Measurements from ENCODE around the gene IRF2. TPM values are rescaled to one million over a fixed set of nuclear protein-coding genes. Genes with fewer than 3 reads are reported as not detected.

Gene IRF2
- total RNA-seq, 4 donors from 2014 or later: 32.3 to 50.1 (median 36.4) TPM

DNA sequence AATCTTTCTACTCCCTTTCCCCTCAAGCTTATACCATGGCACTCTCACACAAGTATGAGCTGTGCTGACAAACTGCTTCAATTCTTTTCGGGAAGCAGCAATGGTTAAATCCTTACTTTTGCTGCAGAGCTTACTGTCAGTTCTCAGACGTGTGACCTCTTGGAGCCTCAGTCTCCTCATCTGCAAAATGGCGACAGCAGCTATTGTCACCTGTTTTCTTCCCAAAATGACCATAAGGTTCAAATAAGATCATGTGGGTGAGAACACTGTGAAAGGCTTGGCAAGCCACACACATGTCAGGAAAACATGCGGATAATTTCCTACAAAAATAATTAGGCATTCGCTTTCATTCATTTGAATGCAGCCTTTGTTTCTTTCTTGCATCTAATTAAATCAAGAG, 36.8 kb upstream of the IRF2 start:
- Histone ChIP-seq H3K4me1 (peaks cover 6 to 17% (median 15%) of the 10 kb centered on the region in 4 donors), H3K9me3 (peaks cover 0 to 8% (median 0%) of the 10 kb centered on the region in 4 donors), H3K27ac (replicated peaks in 1 of 4) (no peak overlapping the region), H3K4me3 (no peak overlapping the region), H3K27me3 (no peaks in the 10 kb centered on the region), H3K36me3 (no peaks in the 10 kb centered on the region)
- no peak for TF ChIP-seq POLR2AphosphoS5 (IDR thresholded peaks at IDR 0.05)
- no peak for TF ChIP-seq EP300 (IDR thresholded peaks at IDR 0.05)
- no peak for TF ChIP-seq POLR2A (IDR thresholded peaks at IDR 0.05; ENCODE audit: low read depth)
- intact Hi-C loops (cut with DNase I): no loop called here
- peak; percentile 31 for DNase-seq (ENCODE audit: extremely low spot score)
- WGBS: 93% methylated on average over 5 of the region's 5 CpGs

DNA sequence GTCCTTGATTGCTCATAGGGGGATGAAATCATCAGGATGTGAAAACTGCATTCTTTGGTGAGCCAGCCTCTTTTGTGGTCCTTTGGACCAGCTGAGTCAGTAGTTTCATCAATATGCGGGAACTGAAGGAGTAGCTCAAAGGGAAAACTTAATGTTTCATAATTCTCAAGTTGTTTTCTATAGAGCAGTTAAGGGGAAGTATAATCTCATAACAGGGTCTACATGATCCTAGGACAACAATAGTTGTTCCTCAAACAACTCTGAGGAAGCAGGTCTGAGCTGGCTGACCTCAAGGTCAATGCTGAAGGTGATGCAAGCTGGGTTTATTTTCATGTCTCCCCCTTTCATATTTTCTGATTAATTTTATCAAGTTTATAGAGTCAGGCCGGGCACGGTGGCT, 36.1 kb upstream of the IRF2 start:
- 95% methylated on average over 3 of the region's 3 CpGs for WGBS
- Histone ChIP-seq H3K36me3 (no peaks in the 10 kb centered on the region), H3K27ac (replicated peaks in 1 of 4) (no peak overlapping the region), H3K4me3 (no peak overlapping the region), H3K9me3 (peaks cover 0 to 8% (median 0%) of the 10 kb centered on the region in 4 donors), H3K27me3 (no peaks in the 10 kb centered on the region), H3K4me1 (peaks cover 6 to 17% (median 15%) of the 10 kb centered on the region in 4 donors)
- DNase-seq (ENCODE audit: extremely low spot score): peak; percentile 79
- TF ChIP-seq, protein P1, sequence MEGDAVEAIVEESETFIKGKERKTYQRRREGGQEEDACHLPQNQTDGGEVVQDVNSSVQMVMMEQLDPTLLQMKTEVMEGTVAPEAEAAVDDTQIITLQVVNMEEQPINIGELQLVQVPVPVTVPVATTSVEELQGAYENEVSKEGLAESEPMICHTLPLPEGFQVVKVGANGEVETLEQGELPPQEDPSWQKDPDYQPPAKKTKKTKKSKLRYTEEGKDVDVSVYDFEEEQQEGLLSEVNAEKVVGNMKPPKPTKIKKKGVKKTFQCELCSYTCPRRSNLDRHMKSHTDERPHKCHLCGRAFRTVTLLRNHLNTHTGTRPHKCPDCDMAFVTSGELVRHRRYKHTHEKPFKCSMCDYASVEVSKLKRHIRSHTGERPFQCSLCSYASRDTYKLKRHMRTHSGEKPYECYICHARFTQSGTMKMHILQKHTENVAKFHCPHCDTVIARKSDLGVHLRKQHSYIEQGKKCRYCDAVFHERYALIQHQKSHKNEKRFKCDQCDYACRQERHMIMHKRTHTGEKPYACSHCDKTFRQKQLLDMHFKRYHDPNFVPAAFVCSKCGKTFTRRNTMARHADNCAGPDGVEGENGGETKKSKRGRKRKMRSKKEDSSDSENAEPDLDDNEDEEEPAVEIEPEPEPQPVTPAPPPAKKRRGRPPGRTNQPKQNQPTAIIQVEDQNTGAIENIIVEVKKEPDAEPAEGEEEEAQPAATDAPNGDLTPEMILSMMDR (IDR thresholded peaks at IDR 0.05): no peak
- TF ChIP-seq EP300 (IDR thresholded peaks at IDR 0.05): no peak
- intact Hi-C loops (cut with DNase I): no loop called here

DNA sequence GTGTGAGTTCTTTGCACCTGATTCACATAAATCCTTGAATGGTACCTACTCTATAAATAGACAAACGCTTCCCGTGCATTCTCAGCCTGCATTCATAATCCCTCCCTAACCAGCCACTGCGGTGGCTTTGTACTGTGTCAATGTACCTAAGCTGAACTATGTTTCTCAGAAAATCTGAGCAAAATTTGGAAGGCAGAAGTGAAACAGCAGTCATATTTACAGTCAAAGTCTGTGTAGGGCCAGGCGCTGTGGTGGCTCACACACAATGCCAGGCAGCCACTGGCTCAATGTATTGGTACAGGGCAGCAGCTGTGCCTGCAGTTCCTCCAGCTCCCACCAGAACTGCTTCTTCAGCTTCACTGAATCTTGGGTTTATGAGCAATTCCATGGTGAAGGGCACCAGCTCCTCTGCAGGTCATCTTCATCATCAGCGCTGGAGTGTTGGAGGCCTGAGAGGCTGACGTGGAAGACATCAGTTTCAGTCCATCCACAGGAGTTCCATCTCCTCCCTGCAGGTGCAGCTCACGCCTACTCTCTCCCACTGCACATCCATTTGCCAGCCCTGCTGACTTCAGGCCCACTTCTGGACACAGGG, 32.3 kb upstream of the IRF2 start:
- Histone ChIP-seq H3K36me3 (no peaks in the 10 kb centered on the region), H3K4me1 (no peaks in the 10 kb centered on the region), H3K9me3 (peaks cover 0 to 8% (median 0%) of the 10 kb centered on the region in 4 donors), H3K27me3 (no peaks in the 10 kb centered on the region), H3K4me3 (no peak overlapping the region), H3K27ac (replicated peaks in 1 of 4) (no peak overlapping the region)
- TF ChIP-seq, protein P1 (IDR thresholded peaks at IDR 0.05): no peak
- no peak for TF ChIP-seq POLR2AphosphoS5 (IDR thresholded peaks at IDR 0.05)
- no peak for TF ChIP-seq EP300 (IDR thresholded peaks at IDR 0.05)
- no peak for TF ChIP-seq POLR2A (IDR thresholded peaks at IDR 0.05; ENCODE audit: low read depth)
- 76% methylated on average over 7 of the region's 7 CpGs for WGBS
- peak; percentile 70 for DNase-seq (ENCODE audit: extremely low spot score)
- intact Hi-C loops (cut with DNase I): no loop called here

DNA sequence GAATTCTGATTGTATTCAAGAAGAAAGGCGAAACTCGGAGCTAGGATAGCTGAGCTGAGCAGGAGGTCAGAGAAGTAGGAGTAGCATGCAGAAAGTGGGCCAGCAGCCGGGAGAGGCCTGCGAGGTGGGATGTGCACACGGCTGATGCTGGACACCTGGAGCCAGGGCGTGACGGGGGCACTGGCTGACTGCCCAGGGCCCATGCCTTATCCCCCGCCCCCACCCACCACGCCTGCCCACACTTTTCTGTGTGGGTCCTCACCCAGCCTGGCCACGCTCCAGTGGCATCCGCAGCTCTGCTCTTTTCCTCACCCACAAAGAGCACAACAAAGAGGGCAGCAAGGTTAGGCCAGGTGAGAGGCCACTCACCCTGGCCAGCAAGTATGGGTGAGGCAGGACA, 30.0 kb upstream of the IRF2 start:
- TF ChIP-seq EP300 (IDR thresholded peaks at IDR 0.05): no peak
- no peaks in the 10 kb centered on the region for H3K4me1 ChIP-seq
- H3K9me3 ChIP-seq: peaks cover 0 to under 1% (median 0%) of the 10 kb centered on the region in 4 donors
- H3K27ac ChIP-seq (replicated peaks in 1 of 4): no peak overlapping the region
- intact Hi-C loops (cut with DNase I): no loop called here
- H3K36me3 ChIP-seq: no peaks in the 10 kb centered on the region
- H3K4me3 ChIP-seq: no peak overlapping the region
- 89% methylated on average over 11 of the region's 11 CpGs for WGBS
- H3K27me3 ChIP-seq: no peaks in the 10 kb centered on the region
- DNase-seq (ENCODE audit: extremely low spot score): peak; percentile 70

DNA sequence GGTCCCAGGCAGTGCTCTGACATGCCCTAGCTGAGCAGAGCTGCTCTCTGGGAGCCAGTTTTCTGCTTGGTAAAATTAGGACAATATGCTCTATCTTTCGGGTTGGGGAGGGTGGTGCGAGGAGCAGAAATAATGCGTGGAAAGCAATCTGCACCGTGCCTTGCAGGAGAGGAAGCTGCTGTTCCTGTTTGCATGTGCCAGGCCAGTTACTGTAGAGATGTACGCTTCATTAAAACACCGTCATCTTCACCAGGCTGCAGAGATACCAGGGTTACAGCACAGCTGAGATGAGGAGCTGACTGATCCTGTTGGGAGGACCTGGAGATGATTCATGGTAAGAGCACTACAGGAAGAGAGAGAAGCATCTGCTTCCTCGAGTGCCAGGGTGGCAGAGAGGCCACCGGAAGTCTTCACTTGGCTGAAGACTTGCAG, 29.5 kb upstream of the IRF2 start:
- Histone ChIP-seq H3K4me3 (no peak overlapping the region), H3K36me3 (no peaks in the 10 kb centered on the region), H3K9me3 (peaks cover 0 to 4% (median 0%) of the 10 kb centered on the region in 4 donors), H3K27me3 (no peaks in the 10 kb centered on the region), H3K4me1 (no peaks in the 10 kb centered on the region), H3K27ac (replicated peaks in 1 of 4) (no peak overlapping the region)
- TF ChIP-seq EP300 (IDR thresholded peaks at IDR 0.05) (no peak), POLR2A (IDR thresholded peaks at IDR 0.05; ENCODE audit: low read depth) (no peak), POLR2AphosphoS5 (IDR thresholded peaks at IDR 0.05) (no peak)
- TF ChIP-seq, protein P1 (IDR thresholded peaks at IDR 0.05): no peak
- intact Hi-C loops (cut with DNase I): no loop called here
- DNase-seq (ENCODE audit: extremely low spot score): peak; percentile 82
- WGBS: 66% methylated on average over 8 of the region's 8 CpGs
